OCI-LY1 (cell line): ENCODE results near the gene ACMSD.

Source experiments
- H2AFZ ChIP-seq: fragments of 200-600 bp; sonication (generic), shearing (Covaris generic); 2 replicates; pipeline ENCODE4 v1.6.0; 2014; ENCODE audit warnings: antibody characterized with exemption, mild to moderate bottlenecking, low read length
- H3F3A ChIP-seq: fragments of 200-600 bp; sonication (generic), shearing (Covaris generic); 2 replicates; pipeline ENCODE4 v1.6.0; 2014; ENCODE audit warnings: mild to moderate bottlenecking, antibody characterized with exemption, low read length, moderate library complexity; ENCODE audit not compliant: insufficient read depth
- H3K27ac ChIP-seq: fragments of 200-600 bp; sonication (generic); 2 replicates; pipeline ENCODE4 v1.5.1; 2014; ENCODE audit warnings: low read length, mixed run types, mild to moderate bottlenecking, low read depth; ENCODE audit not compliant: poor library complexity, severe bottlenecking
- H3K27me3 ChIP-seq: fragments of 200-600 bp; sonication (generic); 2 replicates; pipeline ENCODE4 v1.6.0; 2014; ENCODE audit warnings: antibody characterized with exemption, mild to moderate bottlenecking, low read length, moderate library complexity; ENCODE audit not compliant: insufficient read depth
- H3K36me3 ChIP-seq: fragments of 200-600 bp; sonication (generic); 2 replicates; pipeline ENCODE4 v1.6.1; 2014; ENCODE audit warnings: mild to moderate bottlenecking, antibody characterized with exemption, low read length, moderate library complexity, mixed read lengths; ENCODE audit not compliant: insufficient read depth
- H3K4me1 ChIP-seq: fragments of 200-600 bp; sonication (generic); 2 replicates; pipeline ENCODE4 v1.5.1; 2014; ENCODE audit warnings: mild to moderate bottlenecking, low read length, moderate library complexity; ENCODE audit not compliant: insufficient read depth, severe bottlenecking
- H3K4me2 ChIP-seq: fragments of 200-600 bp; sonication (generic), shearing (Covaris generic); 2 replicates; pipeline ENCODE4 v1.6.1; 2014; ENCODE audit warnings: low read length
- H3K4me3 ChIP-seq: fragments of 200-600 bp; sonication (generic); 2 replicates; pipeline ENCODE4 v1.5.1; 2014; ENCODE audit warnings: low read length, low read depth, mild to moderate bottlenecking, mixed read lengths; ENCODE audit not compliant: poor library complexity, severe bottlenecking
- H3K79me2 ChIP-seq: fragments of 200-600 bp; shearing (Covaris generic); 2 replicates; pipeline ENCODE4 v1.6.1; 2016; ENCODE audit warnings: mixed run types, low read length, mixed read lengths; ENCODE audit not compliant: insufficient read depth
- H3K9ac ChIP-seq: fragments of 200-600 bp; sonication (generic), shearing (Covaris generic); 2 replicates; pipeline ENCODE4 v1.6.1; 2014; ENCODE audit warnings: mild to moderate bottlenecking, low read length, mixed read lengths
- H3K9me2 ChIP-seq: fragments of 200-600 bp; sonication (generic), shearing (Covaris generic); 2 replicates; pipeline ENCODE4 v1.6.1; 2014; ENCODE audit warnings: low read depth, mild to moderate bottlenecking, low read length, mixed read lengths
- H3K9me3 ChIP-seq: fragments of 200-600 bp; shearing (Covaris generic); 2 replicates; pipeline ENCODE4 v1.6.1; 2014; ENCODE audit warnings: low read length, mixed read lengths
- H4K20me1 ChIP-seq: fragments of 200-600 bp; sonication (generic), shearing (Covaris generic); 2 replicates; pipeline ENCODE4 v1.6.0; 2016; ENCODE audit warnings: mild to moderate bottlenecking, low read length; ENCODE audit not compliant: insufficient read depth
- CTCF ChIP-seq: fragments of 200-600 bp; sonication (generic), shearing (Covaris generic); IDR thresholded peaks from 2 replicates; pipeline ENCODE4 v1.5.1; 2017; ENCODE audit warnings: mild to moderate bottlenecking, antibody characterized with exemption, low read length, moderate library complexity, mixed read lengths
- EZH2 ChIP-seq: fragments of 200-600 bp; sonication (generic), shearing (Covaris generic); IDR thresholded peaks from 2 replicates; pipeline ENCODE4 v1.8.0; 2017; ENCODE audit warnings: borderline replicate concordance, mixed run types, mild to moderate bottlenecking, antibody characterized with exemption, low read length, moderate library complexity, mixed read lengths

The ACMSD gene

GRCh38 chr2:134944975-134945374 lies 106.6 kb downstream of the ACMSD start:
- no peak overlapping the region for H3K4me2 ChIP-seq
- no peak overlapping the region for H3K27ac ChIP-seq
- TF ChIP-seq EZH2: no peak
- TF ChIP-seq CTCF: no peak
- H3K9me3 ChIP-seq: no peaks in the 10 kb centered on the region
- H3F3A ChIP-seq: 0 out of 2 replicates have a peak, but pooled peaks cover 2% of the 10 kb centered on the region
- no peak overlapping the region for H3K4me3 ChIP-seq
- H3K9me2 ChIP-seq: no peaks in the 10 kb centered on the region
- no peak overlapping the region for H3K9ac ChIP-seq
- peaks cover 82% of the 10 kb centered on the region for H3K36me3 ChIP-seq
- H4K20me1 ChIP-seq: no peaks in the 10 kb centered on the region
- peaks cover 12% of the 10 kb centered on the region for H3K4me1 ChIP-seq
- no peaks in the 10 kb centered on the region for H3K79me2 ChIP-seq
- H3K27me3 ChIP-seq: no peaks in the 10 kb centered on the region
- no peak overlapping the region for H2AFZ ChIP-seq

- Histone ChIP-seq H3K4me3 (no peak overlapping the region), H3K9me3 (no peaks in the 10 kb centered on the region), H4K20me1 (no peaks in the 10 kb centered on the region), H3K9me2 (no peaks in the 10 kb centered on the region), H3K79me2 (no peaks in the 10 kb centered on the region), H2AFZ (no peak overlapping the region), H3K9ac (no peak overlapping the region), H3K27me3 (no peaks in the 10 kb centered on the region), H3K36me3 (peaks cover 83% of the 10 kb centered on the region), H3F3A (no peaks in the 10 kb centered on the region), H3K4me1 (peaks cover 12% of the 10 kb centered on the region), H3K27ac (no peak overlapping the region), H3K4me2 (no peak overlapping the region)
- TF ChIP-seq CTCF (no peak), EZH2 (no peak)
These were observed 107.7 kb downstream of the ACMSD start for GRCh38 chr2:134946073-134946472.

GRCh38 chr2:134949981-134950708 lies 111.7 kb downstream of the ACMSD start:
- H3K27me3 ChIP-seq: no peaks in the 10 kb centered on the region
- H3K79me2 ChIP-seq: no peaks in the 10 kb centered on the region
- no peaks in the 10 kb centered on the region for H3F3A ChIP-seq
- no peaks in the 10 kb centered on the region for H3K4me1 ChIP-seq
- H3K9ac ChIP-seq: no peak overlapping the region
- H3K4me2 ChIP-seq: no peak overlapping the region
- H3K9me3 ChIP-seq: no peaks in the 10 kb centered on the region
- H3K36me3 ChIP-seq: peaks cover 95% of the 10 kb centered on the region
- no peaks in the 10 kb centered on the region for H4K20me1 ChIP-seq
- H2AFZ ChIP-seq: no peak overlapping the region
- TF ChIP-seq CTCF (no peak), EZH2 (no peak)
- no peak overlapping the region for H3K4me3 ChIP-seq
- no peaks in the 10 kb centered on the region for H3K9me2 ChIP-seq
- H3K27ac ChIP-seq: no peak overlapping the region
